Measurements from ENCODE around the gene CUL4A.

DNA sequence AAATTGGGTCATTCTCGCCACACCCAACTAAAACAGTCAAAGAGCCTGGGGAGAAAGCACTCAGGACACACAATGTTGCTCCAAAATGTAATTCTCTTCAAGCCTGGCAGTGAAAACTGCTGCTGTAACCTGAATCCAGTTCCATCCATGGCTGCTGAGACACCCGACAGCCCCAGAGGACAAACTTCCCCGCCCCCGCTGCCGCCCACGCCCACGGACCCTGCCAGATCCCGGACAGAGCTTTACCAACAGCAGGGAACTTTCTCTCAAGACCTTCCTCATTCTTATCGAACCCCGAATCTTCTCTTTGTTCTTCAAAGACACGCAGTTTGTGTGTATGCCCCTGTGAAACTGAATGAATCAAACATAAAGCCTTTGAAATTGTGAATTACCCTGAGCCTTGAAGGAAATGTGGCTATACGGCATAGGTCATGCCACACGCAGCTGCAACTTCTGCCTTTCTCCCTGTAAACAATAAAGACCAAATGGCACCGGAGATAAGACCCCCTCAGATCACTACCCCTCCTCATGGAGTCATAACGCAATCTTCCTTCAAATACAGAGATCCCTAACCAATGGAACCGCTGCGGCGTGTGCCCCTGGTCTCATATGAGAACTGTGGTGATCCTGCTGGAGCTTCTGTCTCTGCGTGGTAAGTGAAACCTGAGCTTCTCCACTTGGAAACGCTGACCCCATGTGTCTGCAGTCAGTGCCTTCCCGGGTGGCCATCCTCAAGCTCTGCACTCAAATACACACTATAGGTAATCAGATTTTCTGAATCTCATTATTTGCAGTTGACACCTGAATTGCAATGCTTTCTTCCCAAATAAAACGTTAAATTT, 82.8 kb downstream of the CUL4A start:
- no peak for TF ChIP-seq CTCF (conservative IDR thresholded peaks at IDR 0.05 in 1 of 2, IDR thresholded peaks at IDR 0.05 in 1 of 2; ENCODE audit: low read depth in 1 of 2, low read length in 2 of 2)
- no peak for TF ChIP-seq EZH2 (IDR thresholded peaks at IDR 0.05; ENCODE audit: low read length, missing control alignments)

Data from fibroblast of lung (primary cell).